ENCODE data around the gene SLC9A1.

Gene SLC9A1

GRCh38 chr1:27106561-27107323, 48.2 kb downstream of the SLC9A1 start:
- H3K4me2 ChIP-seq (ENCODE audit: low read length): 0 out of 2 replicates have a peak overlapping the region, but pooled peaks have one; percentile 20
- no peaks in the 10 kb centered on the region for H3K36me3 ChIP-seq (replicated peaks; ENCODE audit: low read depth, low read length)
- peaks cover 15% of the 10 kb centered on the region for H3K4me1 ChIP-seq (ENCODE audit: low read length)
- no peaks in the 10 kb centered on the region for H3K27me3 ChIP-seq (ENCODE audit: low read depth, low read length)
- H4K20me1 ChIP-seq (ENCODE audit: insufficient read depth, low read length): no peaks in the 10 kb centered on the region
- no peaks in the 10 kb centered on the region for H3K9me3 ChIP-seq (ENCODE audit: insufficient read depth, low read length)
- no peak overlapping the region; the same call in 1 of the 2 replicates for H2AFZ ChIP-seq (ENCODE audit: low read depth, low read length)
- no peaks in the 10 kb centered on the region for H3K79me2 ChIP-seq (ENCODE audit: low read length)
- peak overlapping the region; percentile 20; the same call in 1 of the 2 replicates for H3K9ac ChIP-seq (ENCODE audit: low read length)
- no peak overlapping the region for H3K4me3 ChIP-seq (ENCODE audit: low read length)
- H3K27ac ChIP-seq (ENCODE audit: low read length): peak overlapping the region; percentile 37
- TF ChIP-seq CTCF (IDR thresholded peaks at IDR 0.05; ENCODE audit: low read depth, low read length) (no peak), EZH2phosphoT487 (IDR thresholded peaks at IDR 0.05; ENCODE audit: low read depth) (no peak)

- peaks cover 15% of the 10 kb centered on the region for H3K4me1 ChIP-seq (ENCODE audit: low read length)
Observed at GRCh38 chr1:27105018-27105417, 49.9 kb downstream of the SLC9A1 start.

GRCh38 chr1:27103498-27103897, 51.4 kb downstream of the SLC9A1 start:
- H3K36me3 ChIP-seq (replicated peaks; ENCODE audit: low read depth, low read length): no peaks in the 10 kb centered on the region
- H3K4me1 ChIP-seq (ENCODE audit: low read length): peaks cover 25% of the 10 kb centered on the region
- no peak overlapping the region for H3K4me2 ChIP-seq (ENCODE audit: low read length)
- H3K27ac ChIP-seq (ENCODE audit: low read length): no peak overlapping the region
- no peaks in the 10 kb centered on the region for H3K79me2 ChIP-seq (ENCODE audit: low read length)
- H3K9me3 ChIP-seq (ENCODE audit: insufficient read depth, low read length): no peaks in the 10 kb centered on the region
- no peaks in the 10 kb centered on the region for H3K27me3 ChIP-seq (ENCODE audit: low read depth, low read length)
- H2AFZ ChIP-seq (ENCODE audit: low read depth, low read length): no peak overlapping the region
- no peaks in the 10 kb centered on the region for H4K20me1 ChIP-seq (ENCODE audit: insufficient read depth, low read length)
- H3K4me3 ChIP-seq (ENCODE audit: low read length): no peak overlapping the region
- no peak for TF ChIP-seq EZH2phosphoT487 (IDR thresholded peaks at IDR 0.05; ENCODE audit: low read depth)
- no peak for TF ChIP-seq CTCF (IDR thresholded peaks at IDR 0.05; ENCODE audit: low read depth, low read length)
- H3K9ac ChIP-seq (ENCODE audit: low read length): no peak overlapping the region

More at GRCh38 chr1:27105018-27105417, 49.9 kb downstream of the SLC9A1 start:
- Histone ChIP-seq H2AFZ (ENCODE audit: low read depth, low read length) (no peak overlapping the region), H3K27ac (ENCODE audit: low read length) (no peak overlapping the region), H3K79me2 (ENCODE audit: low read length) (no peaks in the 10 kb centered on the region), H3K9me3 (ENCODE audit: insufficient read depth, low read length) (no peaks in the 10 kb centered on the region), H3K9ac (ENCODE audit: low read length) (no peak overlapping the region), H4K20me1 (ENCODE audit: insufficient read depth, low read length) (no peaks in the 10 kb centered on the region), H3K4me2 (ENCODE audit: low read length) (no peak overlapping the region), H3K27me3 (ENCODE audit: low read depth, low read length) (no peaks in the 10 kb centered on the region), H3K36me3 (replicated peaks; ENCODE audit: low read depth, low read length) (no peaks in the 10 kb centered on the region), H3K4me3 (ENCODE audit: low read length) (no peak overlapping the region)
- TF ChIP-seq CTCF (IDR thresholded peaks at IDR 0.05; ENCODE audit: low read depth, low read length) (no peak), EZH2phosphoT487 (IDR thresholded peaks at IDR 0.05; ENCODE audit: low read depth) (no peak)

GRCh38 chr1:27102707-27103468, 52.0 kb downstream of the SLC9A1 start:
- H3K4me2 ChIP-seq (ENCODE audit: low read length): no peak overlapping the region
- no peaks in the 10 kb centered on the region for H3K9me3 ChIP-seq (ENCODE audit: insufficient read depth, low read length)
- no peak overlapping the region for H3K9ac ChIP-seq (ENCODE audit: low read length)
- no peak for TF ChIP-seq EZH2phosphoT487 (IDR thresholded peaks at IDR 0.05; ENCODE audit: low read depth)
- peak; percentile 84 for TF ChIP-seq CTCF (IDR thresholded peaks at IDR 0.05; ENCODE audit: low read depth, low read length)
- no peak overlapping the region for H2AFZ ChIP-seq (ENCODE audit: low read depth, low read length)
- H3K27me3 ChIP-seq (ENCODE audit: low read depth, low read length): no peaks in the 10 kb centered on the region
- H3K4me3 ChIP-seq (ENCODE audit: low read length): no peak overlapping the region
- peaks cover 25% of the 10 kb centered on the region for H3K4me1 ChIP-seq (ENCODE audit: low read length)
- H3K27ac ChIP-seq (ENCODE audit: low read length): no peak overlapping the region
- H3K79me2 ChIP-seq (ENCODE audit: low read length): no peaks in the 10 kb centered on the region
- H3K36me3 ChIP-seq (replicated peaks; ENCODE audit: low read depth, low read length): no peaks in the 10 kb centered on the region
- no peaks in the 10 kb centered on the region for H4K20me1 ChIP-seq (ENCODE audit: insufficient read depth, low read length)
